ENCODE data around the gene AP3B2.

DNA sequence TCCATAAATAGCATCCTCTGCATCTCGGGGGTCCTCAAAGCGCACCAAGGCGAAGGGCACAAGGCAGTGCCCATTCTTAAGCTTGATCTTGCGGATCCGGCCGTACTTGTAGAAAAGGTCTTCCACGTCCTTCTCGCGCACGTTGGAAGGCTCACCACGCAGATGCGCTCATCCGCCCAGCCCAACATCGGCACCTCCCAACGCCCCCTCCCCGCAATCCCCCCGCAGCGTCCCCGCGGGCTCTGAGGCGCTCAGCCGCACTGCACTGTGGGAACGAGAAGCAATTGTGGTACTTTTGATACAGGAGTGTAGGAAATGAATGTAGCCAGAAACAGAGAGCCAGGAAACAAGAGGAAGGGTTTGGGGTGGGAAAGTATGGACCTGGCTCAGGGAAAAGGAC lies 17.5 kb downstream of the AP3B2 start:
- TF ChIP-seq RAD21 (IDR thresholded peaks at IDR 0.05) (no peak), TAF1 (conservative IDR thresholded peaks at IDR 0.05) (no peak), YY1 (IDR thresholded peaks at IDR 0.05) (no peak), RXRA (IDR thresholded peaks at IDR 0.05) (no peak), JUND (IDR thresholded peaks at IDR 0.05) (no peak), FOXA1 (IDR thresholded peaks at IDR 0.05) (no peak), FOXA2 (IDR thresholded peaks at IDR 0.05) (no peak), SP1 (IDR thresholded peaks at IDR 0.05) (no peak), HNF4G (IDR thresholded peaks at IDR 0.05) (no peak)
- TF ChIP-seq, protein P1, sequence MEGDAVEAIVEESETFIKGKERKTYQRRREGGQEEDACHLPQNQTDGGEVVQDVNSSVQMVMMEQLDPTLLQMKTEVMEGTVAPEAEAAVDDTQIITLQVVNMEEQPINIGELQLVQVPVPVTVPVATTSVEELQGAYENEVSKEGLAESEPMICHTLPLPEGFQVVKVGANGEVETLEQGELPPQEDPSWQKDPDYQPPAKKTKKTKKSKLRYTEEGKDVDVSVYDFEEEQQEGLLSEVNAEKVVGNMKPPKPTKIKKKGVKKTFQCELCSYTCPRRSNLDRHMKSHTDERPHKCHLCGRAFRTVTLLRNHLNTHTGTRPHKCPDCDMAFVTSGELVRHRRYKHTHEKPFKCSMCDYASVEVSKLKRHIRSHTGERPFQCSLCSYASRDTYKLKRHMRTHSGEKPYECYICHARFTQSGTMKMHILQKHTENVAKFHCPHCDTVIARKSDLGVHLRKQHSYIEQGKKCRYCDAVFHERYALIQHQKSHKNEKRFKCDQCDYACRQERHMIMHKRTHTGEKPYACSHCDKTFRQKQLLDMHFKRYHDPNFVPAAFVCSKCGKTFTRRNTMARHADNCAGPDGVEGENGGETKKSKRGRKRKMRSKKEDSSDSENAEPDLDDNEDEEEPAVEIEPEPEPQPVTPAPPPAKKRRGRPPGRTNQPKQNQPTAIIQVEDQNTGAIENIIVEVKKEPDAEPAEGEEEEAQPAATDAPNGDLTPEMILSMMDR (IDR thresholded peaks at IDR 0.05; ENCODE audit: low read depth, low read length, missing input control), result no peak
- TF ChIP-seq, protein P2, sequence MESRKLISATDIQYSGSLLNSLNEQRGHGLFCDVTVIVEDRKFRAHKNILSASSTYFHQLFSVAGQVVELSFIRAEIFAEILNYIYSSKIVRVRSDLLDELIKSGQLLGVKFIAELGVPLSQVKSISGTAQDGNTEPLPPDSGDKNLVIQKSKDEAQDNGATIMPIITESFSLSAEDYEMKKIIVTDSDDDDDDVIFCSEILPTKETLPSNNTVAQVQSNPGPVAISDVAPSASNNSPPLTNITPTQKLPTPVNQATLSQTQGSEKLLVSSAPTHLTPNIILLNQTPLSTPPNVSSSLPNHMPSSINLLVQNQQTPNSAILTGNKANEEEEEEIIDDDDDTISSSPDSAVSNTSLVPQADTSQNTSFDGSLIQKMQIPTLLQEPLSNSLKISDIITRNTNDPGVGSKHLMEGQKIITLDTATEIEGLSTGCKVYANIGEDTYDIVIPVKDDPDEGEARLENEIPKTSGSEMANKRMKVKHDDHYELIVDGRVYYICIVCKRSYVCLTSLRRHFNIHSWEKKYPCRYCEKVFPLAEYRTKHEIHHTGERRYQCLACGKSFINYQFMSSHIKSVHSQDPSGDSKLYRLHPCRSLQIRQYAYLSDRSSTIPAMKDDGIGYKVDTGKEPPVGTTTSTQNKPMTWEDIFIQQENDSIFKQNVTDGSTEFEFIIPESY (IDR thresholded peaks at IDR 0.05), result no peak
- TF ChIP-seq, protein P3, sequence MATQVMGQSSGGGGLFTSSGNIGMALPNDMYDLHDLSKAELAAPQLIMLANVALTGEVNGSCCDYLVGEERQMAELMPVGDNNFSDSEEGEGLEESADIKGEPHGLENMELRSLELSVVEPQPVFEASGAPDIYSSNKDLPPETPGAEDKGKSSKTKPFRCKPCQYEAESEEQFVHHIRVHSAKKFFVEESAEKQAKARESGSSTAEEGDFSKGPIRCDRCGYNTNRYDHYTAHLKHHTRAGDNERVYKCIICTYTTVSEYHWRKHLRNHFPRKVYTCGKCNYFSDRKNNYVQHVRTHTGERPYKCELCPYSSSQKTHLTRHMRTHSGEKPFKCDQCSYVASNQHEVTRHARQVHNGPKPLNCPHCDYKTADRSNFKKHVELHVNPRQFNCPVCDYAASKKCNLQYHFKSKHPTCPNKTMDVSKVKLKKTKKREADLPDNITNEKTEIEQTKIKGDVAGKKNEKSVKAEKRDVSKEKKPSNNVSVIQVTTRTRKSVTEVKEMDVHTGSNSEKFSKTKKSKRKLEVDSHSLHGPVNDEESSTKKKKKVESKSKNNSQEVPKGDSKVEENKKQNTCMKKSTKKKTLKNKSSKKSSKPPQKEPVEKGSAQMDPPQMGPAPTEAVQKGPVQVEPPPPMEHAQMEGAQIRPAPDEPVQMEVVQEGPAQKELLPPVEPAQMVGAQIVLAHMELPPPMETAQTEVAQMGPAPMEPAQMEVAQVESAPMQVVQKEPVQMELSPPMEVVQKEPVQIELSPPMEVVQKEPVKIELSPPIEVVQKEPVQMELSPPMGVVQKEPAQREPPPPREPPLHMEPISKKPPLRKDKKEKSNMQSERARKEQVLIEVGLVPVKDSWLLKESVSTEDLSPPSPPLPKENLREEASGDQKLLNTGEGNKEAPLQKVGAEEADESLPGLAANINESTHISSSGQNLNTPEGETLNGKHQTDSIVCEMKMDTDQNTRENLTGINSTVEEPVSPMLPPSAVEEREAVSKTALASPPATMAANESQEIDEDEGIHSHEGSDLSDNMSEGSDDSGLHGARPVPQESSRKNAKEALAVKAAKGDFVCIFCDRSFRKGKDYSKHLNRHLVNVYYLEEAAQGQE (IDR thresholded peaks at IDR 0.05), result no peak

Data from liver (tissue), 3 donors.